HEK293 (cell line): Measurements from ENCODE around the gene GNB4.

ENCODE experiments used
- CTCF ChIA-PET: fragments of 350-600 bp; formaldehyde crosslinking; extraction: SDS; loops from one replicate; lab custom pipeline; 2021; ENCODE audit warnings: antibody characterized with exemption; lab: Yijun Ruan, JAX
- POLR2A ChIA-PET: fragments of 300-600 bp; formaldehyde crosslinking; extraction: SDS; loops from one replicate; lab custom pipeline; 2020; ENCODE audit warnings: antibody characterized with exemption, inconsistent platforms; lab: Yijun Ruan, JAX
- H3K27ac ChIP-seq: fragments of 200-500 bp; sonication (Bioruptor generic); 2 replicates; pipeline ENCODE4 v1.5.1; 2014; ENCODE audit warnings: low read depth, low read length, control low read depth, inconsistent platforms; ENCODE audit errors: extremely low read depth
- H3K36me3 ChIP-seq, 2 experiments: fragments of 200-500 bp in 1 of 2; sonication (Bioruptor generic) in 1 of 2; 1 replicate in 1 of 2; 2 replicates in 1 of 2; pipeline ENCODE4 v1.5.1; 2014 to 2017; ENCODE audit warnings: inconsistent platforms in 2 of 2, low read length in 2 of 2; ENCODE audit not compliant: control insufficient read depth in 2 of 2, insufficient read depth in 1 of 2
- H3K4me1 ChIP-seq: fragments of 200-500 bp; sonication (Bioruptor generic); 2 replicates; pipeline ENCODE4 v1.5.1; 2014; ENCODE audit warnings: mild to moderate bottlenecking, low read length, inconsistent platforms; ENCODE audit not compliant: control insufficient read depth, insufficient read depth
- H3K4me3 ChIP-seq: 2 replicates; pipeline ENCODE4 v1.5.1; 2011; ENCODE audit warnings: low read depth, mild to moderate bottlenecking, control low read depth, low read length, moderate library complexity
- H3K9me3 ChIP-seq: fragments of 200-500 bp; sonication (Bioruptor generic); 2 replicates; pipeline ENCODE4 v1.5.1; 2014; ENCODE audit warnings: low read depth, low read length, inconsistent platforms; ENCODE audit not compliant: control insufficient read depth, insufficient read depth
- BCL11B ChIP-seq: fragments of 450-650 bp; formaldehyde crosslinking; IDR thresholded peaks from 2 replicates; pipeline ENCODE4 v1.5.1; 2016; ENCODE audit warnings: low read depth, missing biosample characterization, missing genetic modification characterization
- REST ChIP-seq: fragments of 450-650 bp; formaldehyde crosslinking; IDR thresholded peaks from 2 replicates; pipeline ENCODE4 v1.5.1; 2016; ENCODE audit warnings: missing biosample characterization, missing genetic modification characterization
- SP7 ChIP-seq: fragments of 450-650 bp; formaldehyde crosslinking; IDR thresholded peaks from 2 replicates; pipeline ENCODE4 v1.5.1; 2016; ENCODE audit warnings: missing biosample characterization, missing genetic modification characterization
- TRIM28 ChIP-seq: IDR thresholded peaks from 2 replicates; pipeline ENCODE4 v1.6.1; 2011; ENCODE audit warnings: low read length, control low read depth, borderline replicate concordance
- ZBTB20 ChIP-seq: fragments of 450-650 bp; formaldehyde crosslinking; IDR thresholded peaks from 2 replicates; pipeline ENCODE4 v1.5.1; 2016; ENCODE audit warnings: missing biosample characterization, missing genetic modification characterization
- ZBTB21 ChIP-seq: fragments of 450-650 bp; formaldehyde crosslinking; IDR thresholded peaks from 2 replicates; pipeline ENCODE4 v1.5.1; 2017; ENCODE audit warnings: missing biosample characterization, missing genetic modification characterization
- ZIC2 ChIP-seq: fragments of 450-650 bp; formaldehyde crosslinking; IDR thresholded peaks from 2 replicates; pipeline ENCODE4 v1.5.1; 2016; ENCODE audit warnings: missing biosample characterization, missing genetic modification characterization
- ZNF16 ChIP-seq: fragments of 450-650 bp; formaldehyde crosslinking; IDR thresholded peaks from 2 replicates; pipeline ENCODE4 v1.5.1; 2016; ENCODE audit warnings: low read depth, missing biosample characterization, missing genetic modification characterization
- ZNF19 ChIP-seq: fragments of 450-650 bp; formaldehyde crosslinking; IDR thresholded peaks from 2 replicates; pipeline ENCODE4; 2016; ENCODE audit warnings: missing biosample characterization, missing genetic modification characterization, low read depth
- ZNF239 ChIP-seq: fragments of 450-650 bp; formaldehyde crosslinking; IDR thresholded peaks from 2 replicates; pipeline ENCODE4 v1.5.1; 2016; ENCODE audit warnings: missing biosample characterization, missing genetic modification characterization
- ZNF366 ChIP-seq: fragments of 450-650 bp; formaldehyde crosslinking; conservative IDR thresholded peaks from 2 replicates; pipeline ENCODE4 v1.5.1; 2016; ENCODE audit warnings: missing biosample characterization, missing genetic modification characterization
- ZNF398 ChIP-seq: fragments of 450-650 bp; formaldehyde crosslinking; IDR thresholded peaks from 2 replicates; pipeline ENCODE4 v1.5.1; 2017; ENCODE audit warnings: missing biosample characterization, missing genetic modification characterization
- ZNF404 ChIP-seq: fragments of 450-650 bp; formaldehyde crosslinking; IDR thresholded peaks from 2 replicates; pipeline ENCODE4 v1.5.1; 2017; ENCODE audit warnings: missing biosample characterization, missing genetic modification characterization
- ZNF433 ChIP-seq: fragments of 450-650 bp; formaldehyde crosslinking; IDR thresholded peaks from 2 replicates; pipeline ENCODE4 v1.5.1; 2016; ENCODE audit warnings: missing biosample characterization, missing genetic modification characterization, low read depth
- ZNF48 ChIP-seq: fragments of 450-650 bp; formaldehyde crosslinking; IDR thresholded peaks from 2 replicates; pipeline ENCODE4 v1.5.1; 2016; ENCODE audit warnings: missing biosample characterization, missing genetic modification characterization
- ZNF501 ChIP-seq: fragments of 450-650 bp; formaldehyde crosslinking; IDR thresholded peaks from 2 replicates; pipeline ENCODE4 v1.5.1; 2016; ENCODE audit warnings: missing biosample characterization, missing genetic modification characterization
- ZNF529 ChIP-seq: fragments of 450-650 bp; formaldehyde crosslinking; IDR thresholded peaks from 2 replicates; pipeline ENCODE4 v1.5.1; 2017; ENCODE audit warnings: missing genetic modification characterization, missing biosample characterization; ENCODE audit not compliant: insufficient replicate concordance
- ZNF626 ChIP-seq: fragments of 450-650 bp; sonication (Bioruptor Pico); formaldehyde crosslinking; IDR thresholded peaks from 2 replicates; pipeline ENCODE4 v1.5.1; 2018; ENCODE audit warnings: missing biosample characterization, missing genetic modification characterization, inconsistent platforms
- ZNF776 ChIP-seq: fragments of 450-650 bp; formaldehyde crosslinking; IDR thresholded peaks from 2 replicates; pipeline ENCODE4 v1.5.0; 2017; ENCODE audit warnings: missing biosample characterization, missing genetic modification characterization, borderline replicate concordance
- ZNF843 ChIP-seq: fragments of 450-650 bp; formaldehyde crosslinking; IDR thresholded peaks from 2 replicates; pipeline ENCODE4 v1.5.1; 2016; ENCODE audit warnings: missing biosample characterization, missing genetic modification characterization

GNB4 gene

GRCh38 chr3:179438841-179439240 is 12.4 kb downstream of the GNB4 start:
- CTCF ChIA-PET = no interaction called here
- Histone ChIP-seq H3K36me3 (no peaks in the 10 kb centered on the region), H3K27ac (no peak overlapping the region), H3K4me3 (no peak overlapping the region), H3K9me3 (no peaks in the 10 kb centered on the region), H3K4me1 (no peaks in the 10 kb centered on the region)
- TF ChIP-seq REST (no peak), ZNF239 (tag by site-specific recombination) (no peak), ZNF843 (tag by site-specific recombination) (no peak), BCL11B (tag by site-specific recombination) (no peak), ZNF501 (tag by site-specific recombination) (no peak), TRIM28 (0 out of 2 replicates have a peak, but pooled peaks have one; percentile 29), ZNF19 (tag by site-specific recombination) (no peak), ZBTB20 (0 out of 2 replicates have a peak, but pooled peaks have one; percentile 28), SP7 (tag by site-specific recombination) (peak; percentile 54), ZBTB21 (tag by site-specific recombination) (no peak), ZNF398 (tag by site-specific recombination) (no peak), ZNF48 (tag by site-specific recombination) (no peak)
- POLR2A ChIA-PET = no interaction called here

- TF ChIP-seq ZNF16 (tag by site-specific recombination) = no peak
- no peak for TF ChIP-seq ZNF366
- TF ChIP-seq ZNF626 = no peak
- no peak for TF ChIP-seq ZNF404
- TF ChIP-seq ZNF776 = no peak
- TF ChIP-seq ZIC2 (tag by site-specific recombination) = no peak
- TF ChIP-seq ZNF529 = no peak
- no peaks in the 10 kb centered on the region for H3K9me3 ChIP-seq
- POLR2A ChIA-PET = no interaction called here
- H3K27ac ChIP-seq = no peak overlapping the region
- no peaks in the 10 kb centered on the region for H3K4me1 ChIP-seq
- no peaks in the 10 kb centered on the region for H3K36me3 ChIP-seq
- H3K4me3 ChIP-seq = no peak overlapping the region
- CTCF ChIA-PET = interaction anchor here (0.7 kb wide), 1 partner anchor 30 kb away, joined by 3 read pairs; no protein-coding TSS in a partner anchor
Observed at GRCh38 chr3:179436517-179436916, 14.8 kb downstream of the GNB4 start.

GRCh38 chr3:179432451-179432850 is 18.8 kb downstream of the GNB4 start:
- TF ChIP-seq ZNF433 (tag by site-specific recombination) = no peak
- no peak for TF ChIP-seq ZNF239 (tag by site-specific recombination)
- no peak overlapping the region for H3K27ac ChIP-seq
- no peaks in the 10 kb centered on the region for H3K4me1 ChIP-seq
- H3K9me3 ChIP-seq = no peaks in the 10 kb centered on the region
- CTCF ChIA-PET = interaction anchor here (0.6 kb wide), 1 partner anchor 125 kb away, joined by 3 read pairs; no protein-coding TSS in a partner anchor
- POLR2A ChIA-PET = no interaction called here
- H3K36me3 ChIP-seq = no peaks in the 10 kb centered on the region
- no peak overlapping the region for H3K4me3 ChIP-seq
